SK-N-SH (cell line): Measurements from ENCODE around the gene C15orf40.

Experiments used
- YY1 ChIP-seq: IDR thresholded peaks from 2 replicates; pipeline ENCODE4 v1.4.0; 2012; ENCODE audit warnings: low read depth, mild to moderate bottlenecking
- TF ChIP-seq, protein P1 (sequence below): fragments of 200-600 bp; sonication (generic); IDR thresholded peaks from 2 replicates; pipeline ENCODE4 v1.6.1; 2017; ENCODE audit warnings: antibody characterized with exemption, mild to moderate bottlenecking, moderate library complexity

DNA sequence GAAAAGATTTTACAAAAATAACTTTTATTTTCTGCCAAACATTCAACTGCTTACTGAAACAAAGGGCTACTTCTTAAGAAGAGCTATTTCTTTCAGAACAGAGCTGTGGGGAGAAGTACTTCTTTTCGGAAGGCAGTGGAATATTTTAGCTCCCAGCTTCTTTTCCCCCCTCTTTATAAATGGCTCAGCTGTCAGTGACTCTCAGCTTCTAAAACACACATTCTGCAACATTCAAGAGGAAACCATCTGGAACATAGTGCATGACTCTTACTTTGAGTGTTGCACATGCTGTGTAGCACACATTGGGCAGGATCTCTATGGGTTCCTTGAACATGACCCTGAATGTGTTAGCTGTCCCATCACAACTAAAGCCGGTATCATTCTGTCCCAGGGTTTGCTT, 7.0 kb upstream of the C15orf40 start:
- TF ChIP-seq, protein P1, sequence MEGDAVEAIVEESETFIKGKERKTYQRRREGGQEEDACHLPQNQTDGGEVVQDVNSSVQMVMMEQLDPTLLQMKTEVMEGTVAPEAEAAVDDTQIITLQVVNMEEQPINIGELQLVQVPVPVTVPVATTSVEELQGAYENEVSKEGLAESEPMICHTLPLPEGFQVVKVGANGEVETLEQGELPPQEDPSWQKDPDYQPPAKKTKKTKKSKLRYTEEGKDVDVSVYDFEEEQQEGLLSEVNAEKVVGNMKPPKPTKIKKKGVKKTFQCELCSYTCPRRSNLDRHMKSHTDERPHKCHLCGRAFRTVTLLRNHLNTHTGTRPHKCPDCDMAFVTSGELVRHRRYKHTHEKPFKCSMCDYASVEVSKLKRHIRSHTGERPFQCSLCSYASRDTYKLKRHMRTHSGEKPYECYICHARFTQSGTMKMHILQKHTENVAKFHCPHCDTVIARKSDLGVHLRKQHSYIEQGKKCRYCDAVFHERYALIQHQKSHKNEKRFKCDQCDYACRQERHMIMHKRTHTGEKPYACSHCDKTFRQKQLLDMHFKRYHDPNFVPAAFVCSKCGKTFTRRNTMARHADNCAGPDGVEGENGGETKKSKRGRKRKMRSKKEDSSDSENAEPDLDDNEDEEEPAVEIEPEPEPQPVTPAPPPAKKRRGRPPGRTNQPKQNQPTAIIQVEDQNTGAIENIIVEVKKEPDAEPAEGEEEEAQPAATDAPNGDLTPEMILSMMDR, result no peak
- no peak for TF ChIP-seq YY1
